GM12878 (cell line): Measurements from ENCODE around the gene SMPD3.

Experiments
- ATF7 ChIP-seq: fragments of 450-650 bp; IDR thresholded peaks from 2 replicates; pipeline ENCODE4 v1.6.1; 2016; ENCODE audit warnings: low read depth, mild to moderate bottlenecking
- CHD2 ChIP-seq: IDR thresholded peaks from 2 replicates; pipeline ENCODE4 v1.6.1; 2011; ENCODE audit warnings: low read depth, low read length, improper control_type of control experiment, borderline replicate concordance
- CREB1 ChIP-seq: IDR thresholded peaks from 2 replicates; pipeline ENCODE4 v1.6.1; 2012; ENCODE audit warnings: low read depth, mild to moderate bottlenecking, inconsistent platforms
- EP300 ChIP-seq, 2 experiments: fragments of 150-350 bp in 1 of 2; IDR thresholded peaks; 2 replicates each; pipeline ENCODE4 v1.6.1; 2011 to 2012; ENCODE audit warnings: low read depth in 2 of 2, low read length in 2 of 2, borderline replicate concordance in 1 of 2, improper control_type of control experiment in 1 of 2, inconsistent platforms in 1 of 2; ENCODE audit not compliant: control insufficient read depth in 1 of 2
- GATAD2B ChIP-seq: fragments of 450-650 bp; conservative IDR thresholded peaks from 2 replicates; pipeline ENCODE4 v1.6.1; 2017; ENCODE audit warnings: low read depth, mild to moderate bottlenecking, moderate library complexity
- NFXL1 ChIP-seq: fragments of 450-650 bp; IDR thresholded peaks from 2 replicates; pipeline ENCODE4 v1.6.1; 2017; ENCODE audit warnings: antibody characterized with exemption, mild to moderate bottlenecking, borderline replicate concordance
- NFYB ChIP-seq: IDR thresholded peaks from 2 replicates; pipeline ENCODE4 v1.6.1; 2011; ENCODE audit warnings: low read depth, mild to moderate bottlenecking, low read length, improper control_type of control experiment, moderate library complexity; ENCODE audit not compliant: insufficient read depth
- NR2C2 ChIP-seq: IDR thresholded peaks from 2 replicates; pipeline ENCODE4 v1.6.1; 2011; ENCODE audit warnings: borderline replicate concordance, low read depth; ENCODE audit not compliant: control insufficient read depth, insufficient read length
- POLR2A ChIP-seq: IDR thresholded peaks from 2 replicates; pipeline ENCODE4 v1.6.1; 2011; ENCODE audit warnings: low read depth, mild to moderate bottlenecking, low read length
- POLR2AphosphoS5 ChIP-seq: IDR thresholded peaks from 2 replicates; pipeline ENCODE4 v1.6.1; 2011; ENCODE audit warnings: mild to moderate bottlenecking, low read length, inconsistent platforms
- RFX5 ChIP-seq: IDR thresholded peaks from 2 replicates; pipeline ENCODE4 v1.6.1; 2011; ENCODE audit warnings: low read depth, low read length, improper control_type of control experiment
- TF ChIP-seq, protein P1 (sequence below): IDR thresholded peaks from 2 replicates; pipeline ENCODE4 v1.6.1; 2012; ENCODE audit warnings: low read depth, low read length, improper control_type of control experiment
- TF ChIP-seq, protein P2 (sequence below), 3 experiments: IDR thresholded peaks in 2 of 3; conservative IDR thresholded peaks in 1 of 3; 2 replicates each; pipeline ENCODE4 v1.5.1; 2011; ENCODE audit warnings: low read depth in 3 of 3, low read length in 3 of 3, mild to moderate bottlenecking in 3 of 3, control low read depth in 2 of 3, moderate library complexity in 2 of 3, inconsistent platforms in 1 of 3, mixed read lengths in 1 of 3; ENCODE audit not compliant: control insufficient read depth in 2 of 3, insufficient read depth in 1 of 3; ENCODE audit errors: extremely low read depth in 1 of 3
- TF ChIP-seq, protein P3 (sequence below): IDR thresholded peaks from 2 replicates; pipeline ENCODE4 v1.6.1; 2011; ENCODE audit warnings: mild to moderate bottlenecking, low read depth, low read length, moderate library complexity; ENCODE audit not compliant: insufficient replicate concordance

DNA sequence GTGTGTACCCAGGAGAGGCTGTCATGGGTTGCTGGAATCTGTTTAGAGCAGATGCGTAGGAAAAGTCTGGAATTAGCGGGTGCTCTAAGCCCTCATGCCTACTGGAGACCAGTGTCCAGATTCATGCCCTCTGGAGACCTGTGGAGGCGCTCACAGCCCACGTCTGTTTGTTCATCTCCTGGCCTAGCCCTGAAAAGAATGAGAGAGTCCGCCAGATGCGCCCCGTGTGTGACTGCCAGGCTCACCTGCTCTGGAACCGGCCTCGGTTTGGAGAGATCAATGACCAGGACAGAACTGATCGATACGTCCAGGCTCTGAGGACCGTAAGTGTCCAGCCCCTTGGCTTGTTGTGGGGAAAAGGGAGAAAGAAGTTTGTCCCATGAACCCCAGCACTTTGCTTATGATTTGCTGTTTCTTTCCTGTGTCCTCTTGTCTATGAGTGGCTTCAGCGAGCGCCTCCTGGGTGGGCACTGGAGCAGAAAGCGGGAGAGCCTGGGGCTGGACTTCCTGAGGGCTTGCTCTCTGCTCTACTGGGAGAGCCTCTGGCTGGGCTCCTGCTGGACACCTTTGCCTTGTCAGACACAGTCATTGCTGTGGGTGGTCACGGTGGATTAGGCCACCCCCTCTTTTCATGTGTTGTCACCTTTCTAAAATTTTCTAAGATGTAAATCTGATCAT, 102.2 kb downstream of the SMPD3 start:
- TF ChIP-seq, protein P1, sequence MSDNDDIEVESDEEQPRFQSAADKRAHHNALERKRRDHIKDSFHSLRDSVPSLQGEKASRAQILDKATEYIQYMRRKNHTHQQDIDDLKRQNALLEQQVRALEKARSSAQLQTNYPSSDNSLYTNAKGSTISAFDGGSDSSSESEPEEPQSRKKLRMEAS = no peak
- TF ChIP-seq, protein P2, sequence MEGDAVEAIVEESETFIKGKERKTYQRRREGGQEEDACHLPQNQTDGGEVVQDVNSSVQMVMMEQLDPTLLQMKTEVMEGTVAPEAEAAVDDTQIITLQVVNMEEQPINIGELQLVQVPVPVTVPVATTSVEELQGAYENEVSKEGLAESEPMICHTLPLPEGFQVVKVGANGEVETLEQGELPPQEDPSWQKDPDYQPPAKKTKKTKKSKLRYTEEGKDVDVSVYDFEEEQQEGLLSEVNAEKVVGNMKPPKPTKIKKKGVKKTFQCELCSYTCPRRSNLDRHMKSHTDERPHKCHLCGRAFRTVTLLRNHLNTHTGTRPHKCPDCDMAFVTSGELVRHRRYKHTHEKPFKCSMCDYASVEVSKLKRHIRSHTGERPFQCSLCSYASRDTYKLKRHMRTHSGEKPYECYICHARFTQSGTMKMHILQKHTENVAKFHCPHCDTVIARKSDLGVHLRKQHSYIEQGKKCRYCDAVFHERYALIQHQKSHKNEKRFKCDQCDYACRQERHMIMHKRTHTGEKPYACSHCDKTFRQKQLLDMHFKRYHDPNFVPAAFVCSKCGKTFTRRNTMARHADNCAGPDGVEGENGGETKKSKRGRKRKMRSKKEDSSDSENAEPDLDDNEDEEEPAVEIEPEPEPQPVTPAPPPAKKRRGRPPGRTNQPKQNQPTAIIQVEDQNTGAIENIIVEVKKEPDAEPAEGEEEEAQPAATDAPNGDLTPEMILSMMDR (IDR thresholded peaks at IDR 0.05 in 2 of 3, conservative IDR thresholded peaks at IDR 0.05 in 1 of 3; ENCODE audit: control insufficient read depth in 2 of 3, extremely low read depth in 1 of 3, insufficient read depth in 1 of 3, low read depth in 3 of 3, low read length in 3 of 3) = no peak
- no peak for TF ChIP-seq POLR2A
- no peak for TF ChIP-seq RFX5
- TF ChIP-seq, protein P3, sequence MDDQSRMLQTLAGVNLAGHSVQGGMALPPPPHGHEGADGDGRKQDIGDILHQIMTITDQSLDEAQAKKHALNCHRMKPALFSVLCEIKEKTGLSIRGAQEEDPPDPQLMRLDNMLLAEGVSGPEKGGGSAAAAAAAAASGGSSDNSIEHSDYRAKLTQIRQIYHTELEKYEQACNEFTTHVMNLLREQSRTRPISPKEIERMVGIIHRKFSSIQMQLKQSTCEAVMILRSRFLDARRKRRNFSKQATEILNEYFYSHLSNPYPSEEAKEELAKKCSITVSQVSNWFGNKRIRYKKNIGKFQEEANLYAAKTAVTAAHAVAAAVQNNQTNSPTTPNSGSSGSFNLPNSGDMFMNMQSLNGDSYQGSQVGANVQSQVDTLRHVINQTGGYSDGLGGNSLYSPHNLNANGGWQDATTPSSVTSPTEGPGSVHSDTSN = no peak
- no peak for TF ChIP-seq GATAD2B
- TF ChIP-seq NFYB = no peak
- TF ChIP-seq CREB1 = no peak
- no peak for TF ChIP-seq ATF7
- TF ChIP-seq CHD2 = no peak
- no peak for TF ChIP-seq NR2C2
- no peak for TF ChIP-seq EP300 (IDR thresholded peaks at IDR 0.05; ENCODE audit: borderline replicate concordance in 1 of 2, control insufficient read depth in 1 of 2, low read depth in 2 of 2, low read length in 2 of 2)
- no peak for TF ChIP-seq NFXL1
- no peak for TF ChIP-seq POLR2AphosphoS5
